ENCODE data around the gene PPL. TPM values are rescaled to one million over a fixed set of nuclear protein-coding genes. Genes with fewer than 3 reads are reported as not detected.

Gene PPL
- total and polyA plus RNA-seq, 7 experiments from 2014 or later = 0.15 to 0.47 TPM; not detected in 5

GRCh38 chr16:4886151-4886550, 50.8 kb downstream of the PPL start:
- CTCF ChIA-PET = no interaction called here

DNA sequence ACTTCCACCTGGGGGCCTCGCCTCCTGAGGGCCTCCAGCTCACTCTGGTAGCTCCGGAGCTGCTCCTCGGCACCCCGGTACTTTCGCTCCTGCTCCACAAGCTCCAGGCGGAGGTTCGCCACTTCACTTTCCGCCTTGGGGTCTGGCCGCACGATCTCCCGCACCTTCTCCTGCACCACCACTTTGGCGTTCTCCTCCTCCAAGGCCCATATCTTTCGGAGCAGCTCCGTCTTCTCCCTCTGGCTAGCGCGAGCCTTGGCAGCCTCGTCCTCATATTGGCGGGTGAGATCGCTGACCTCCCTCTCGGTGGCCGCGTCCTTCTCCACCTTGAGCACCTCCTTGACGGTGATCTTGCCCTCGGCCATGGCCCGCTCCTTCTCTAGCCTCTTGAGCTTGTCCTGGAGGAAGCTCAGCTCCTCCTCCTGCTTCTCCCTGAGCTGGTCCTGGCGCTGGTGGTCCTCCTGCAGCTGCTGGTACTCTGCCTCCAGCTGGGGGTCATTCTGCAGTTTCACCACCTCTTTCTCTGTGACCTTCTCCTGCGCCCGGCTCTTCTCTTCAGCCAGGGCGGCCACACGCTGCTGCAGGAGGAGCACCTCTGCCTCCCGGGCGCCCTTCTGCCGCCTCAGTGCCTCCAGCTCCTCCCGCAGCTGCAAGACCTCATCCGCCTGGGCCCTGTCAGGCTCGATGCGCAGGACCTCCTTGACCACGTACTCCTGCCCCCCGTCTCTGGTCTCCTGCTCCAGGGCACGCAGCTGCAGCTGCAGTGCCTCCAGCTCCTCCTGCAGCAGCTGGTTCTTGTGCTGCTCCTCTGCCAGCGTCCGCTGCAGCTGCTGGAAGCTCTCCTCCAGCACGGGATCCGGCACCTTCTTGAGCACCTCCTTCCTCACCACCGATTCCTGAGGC, 51.7 kb downstream of the PPL start:
- H3K4me3 Mint-ChIP-seq = no peak overlapping the region
- ATAC-seq (no peak), DNase-seq (no peak)
- H3K27me3 Mint-ChIP-seq = no peaks in the 10 kb centered on the region
- Histone ChIP-seq H3K36me3 (ENCODE audit: control insufficient read depth in 2 of 3, insufficient read depth in 3 of 3, low read length in 3 of 3) (peaks cover 0 to 62% (median 4%) of the 10 kb centered on the region in 3 experiments), H3K27ac (ENCODE audit: low read depth, low read length) (no peak overlapping the region), H3K4me1 (ENCODE audit: control insufficient read depth in 2 of 2, insufficient read depth in 2 of 2, low read length in 2 of 2) (no peaks in the 10 kb centered on the region), H3K9me3 (ENCODE audit: control insufficient read depth in 2 of 3, low read length in 3 of 3) (no peaks in the 10 kb centered on the region), H3K27me3 (ENCODE audit: control insufficient read depth in 2 of 2, insufficient read depth in 2 of 2, low read length in 2 of 2) (no peaks in the 10 kb centered on the region), H3K4me3 (ENCODE audit: low read length) (no peak overlapping the region)
- CTCF ChIA-PET = no interaction called here
- peaks cover 0 to 1% (median 0%) of the 10 kb centered on the region in 11 donors for H3K9me3 Mint-ChIP-seq
- peaks cover 0 to 11% (median 0%) of the 10 kb centered on the region in 7 donors for H3K4me1 Mint-ChIP-seq
- POLR2A ChIA-PET = no interaction called here
- H3K36me3 Mint-ChIP-seq = peaks cover 20 to 46% (median 29%) of the 10 kb centered on the region in 5 donors
- peak overlapping the region in 1 of 9 donors; percentile 33 for H3K27ac Mint-ChIP-seq
- intact Hi-C loops (cut with micrococcal nuclease) = no loop called here

More at GRCh38 chr16:4886151-4886550, 50.8 kb downstream of the PPL start:
- H3K4me1 Mint-ChIP-seq = peaks cover 0 to 11% (median 0%) of the 10 kb centered on the region in 7 donors
- Histone ChIP-seq H3K27ac (ENCODE audit: low read depth, low read length) (no peak overlapping the region), H3K36me3 (ENCODE audit: control insufficient read depth in 2 of 3, insufficient read depth in 3 of 3, low read length in 3 of 3) (peaks cover 0 to 54% (median 2%) of the 10 kb centered on the region in 3 experiments), H3K27me3 (ENCODE audit: control insufficient read depth in 2 of 2, insufficient read depth in 2 of 2, low read length in 2 of 2) (no peaks in the 10 kb centered on the region), H3K9me3 (ENCODE audit: control insufficient read depth in 2 of 3, low read length in 3 of 3) (no peaks in the 10 kb centered on the region), H3K4me1 (ENCODE audit: control insufficient read depth in 2 of 2, insufficient read depth in 2 of 2, low read length in 2 of 2) (no peaks in the 10 kb centered on the region), H3K4me3 (ENCODE audit: low read length) (no peak overlapping the region)
- H3K9me3 Mint-ChIP-seq = peaks cover 0 to 1% (median 0%) of the 10 kb centered on the region in 11 donors
- H3K27me3 Mint-ChIP-seq = no peaks in the 10 kb centered on the region
- intact Hi-C loops (cut with micrococcal nuclease) = no loop called here
- ATAC-seq (no peak), DNase-seq (no peak)
- H3K36me3 Mint-ChIP-seq = peaks cover 19 to 38% (median 29%) of the 10 kb centered on the region in 5 donors
- no peak overlapping the region for H3K4me3 Mint-ChIP-seq
- POLR2A ChIA-PET = no interaction called here
- peak overlapping the region in 1 of 9 donors; percentile 16 for H3K27ac Mint-ChIP-seq

GRCh38 chr16:4884209-4884608, 52.7 kb downstream of the PPL start:
- H3K4me3 ChIP-seq (ENCODE audit: low read length) = no peak overlapping the region
- H3K27ac Mint-ChIP-seq = peak overlapping the region in 1 of 9 donors; percentile 34
- no peaks in the 10 kb centered on the region for H3K4me1 ChIP-seq (ENCODE audit: control insufficient read depth in 2 of 2, insufficient read depth in 2 of 2, low read length in 2 of 2)
- ATAC-seq (no peak), DNase-seq (no peak)
- no peak overlapping the region for H3K27ac ChIP-seq (ENCODE audit: low read depth, low read length)
- CTCF ChIA-PET = no interaction called here
- POLR2A ChIA-PET = interaction anchor here (1.3 kb wide), 1 partner anchor 268 kb away, joined by 3 read pairs; no protein-coding TSS in a partner anchor
- H3K4me1 Mint-ChIP-seq = peaks cover 0 to 11% (median 0%) of the 10 kb centered on the region in 7 donors
- peaks cover 0 to 1% (median 0%) of the 10 kb centered on the region in 11 donors for H3K9me3 Mint-ChIP-seq
- no peaks in the 10 kb centered on the region for H3K9me3 ChIP-seq (ENCODE audit: control insufficient read depth in 2 of 3, low read length in 3 of 3)
- no peaks in the 10 kb centered on the region for H3K27me3 Mint-ChIP-seq
- no peaks in the 10 kb centered on the region for H3K27me3 ChIP-seq (ENCODE audit: control insufficient read depth in 2 of 2, insufficient read depth in 2 of 2, low read length in 2 of 2)
- intact Hi-C loops (cut with micrococcal nuclease) = no loop called here
- peaks cover 20 to 46% (median 29%) of the 10 kb centered on the region in 5 donors for H3K36me3 Mint-ChIP-seq
- H3K36me3 ChIP-seq (ENCODE audit: control insufficient read depth in 2 of 3, insufficient read depth in 3 of 3, low read length in 3 of 3) = peaks cover 0 to 72% (median 9%) of the 10 kb centered on the region in 3 experiments
- no peak overlapping the region for H3K4me3 Mint-ChIP-seq

DNA sequence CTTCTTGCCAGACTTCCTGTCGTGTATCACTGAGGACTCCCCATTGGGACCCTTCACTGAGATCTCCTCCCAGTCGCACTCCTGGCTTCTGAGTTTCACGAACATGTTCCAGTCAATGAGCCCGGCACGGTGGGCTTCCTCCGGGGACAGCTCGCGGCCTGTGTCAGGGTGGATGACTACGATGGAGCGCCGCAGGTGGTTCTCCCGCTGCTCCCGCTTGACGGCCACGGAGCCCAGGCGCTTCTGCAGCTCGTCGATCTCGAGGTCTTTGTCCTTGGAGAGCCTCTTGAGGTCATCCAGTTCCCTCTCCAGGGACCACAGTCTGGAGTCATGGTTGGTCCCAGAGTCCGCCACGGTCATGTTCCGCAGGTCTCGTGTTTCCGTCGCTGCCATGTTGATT, 53.4 kb downstream of the PPL start:
- CTCF ChIA-PET = no interaction called here
- H3K27ac ChIP-seq (ENCODE audit: low read depth, low read length) = no peak overlapping the region
- DNase-seq (no peak), ATAC-seq (no peak)
- H3K4me3 ChIP-seq (ENCODE audit: low read length) = no peak overlapping the region
- peaks cover under 1 to 79% (median 9%) of the 10 kb centered on the region in 3 experiments for H3K36me3 ChIP-seq (ENCODE audit: control insufficient read depth in 2 of 3, insufficient read depth in 3 of 3, low read length in 3 of 3)
- Mint-ChIP-seq H3K27ac (no peak overlapping the region), H3K36me3 (peaks cover 20 to 49% (median 34%) of the 10 kb centered on the region in 5 donors), H3K4me3 (no peak overlapping the region), H3K9me3 (peaks cover 0 to 1% (median 0%) of the 10 kb centered on the region in 11 donors), H3K4me1 (peaks cover 0 to 11% (median 0%) of the 10 kb centered on the region in 7 donors), H3K27me3 (no peaks in the 10 kb centered on the region)
- POLR2A ChIA-PET = interaction anchor here (1.3 kb wide), 1 partner anchor 267 kb away, joined by 3 read pairs; no protein-coding TSS in a partner anchor
- H3K27me3 ChIP-seq (ENCODE audit: control insufficient read depth in 2 of 2, insufficient read depth in 2 of 2, low read length in 2 of 2) = no peaks in the 10 kb centered on the region
- no peaks in the 10 kb centered on the region for H3K4me1 ChIP-seq (ENCODE audit: control insufficient read depth in 2 of 2, insufficient read depth in 2 of 2, low read length in 2 of 2)
- H3K9me3 ChIP-seq (ENCODE audit: control insufficient read depth in 2 of 3, low read length in 3 of 3) = no peaks in the 10 kb centered on the region
- intact Hi-C loops (cut with micrococcal nuclease) = no loop called here

DNA sequence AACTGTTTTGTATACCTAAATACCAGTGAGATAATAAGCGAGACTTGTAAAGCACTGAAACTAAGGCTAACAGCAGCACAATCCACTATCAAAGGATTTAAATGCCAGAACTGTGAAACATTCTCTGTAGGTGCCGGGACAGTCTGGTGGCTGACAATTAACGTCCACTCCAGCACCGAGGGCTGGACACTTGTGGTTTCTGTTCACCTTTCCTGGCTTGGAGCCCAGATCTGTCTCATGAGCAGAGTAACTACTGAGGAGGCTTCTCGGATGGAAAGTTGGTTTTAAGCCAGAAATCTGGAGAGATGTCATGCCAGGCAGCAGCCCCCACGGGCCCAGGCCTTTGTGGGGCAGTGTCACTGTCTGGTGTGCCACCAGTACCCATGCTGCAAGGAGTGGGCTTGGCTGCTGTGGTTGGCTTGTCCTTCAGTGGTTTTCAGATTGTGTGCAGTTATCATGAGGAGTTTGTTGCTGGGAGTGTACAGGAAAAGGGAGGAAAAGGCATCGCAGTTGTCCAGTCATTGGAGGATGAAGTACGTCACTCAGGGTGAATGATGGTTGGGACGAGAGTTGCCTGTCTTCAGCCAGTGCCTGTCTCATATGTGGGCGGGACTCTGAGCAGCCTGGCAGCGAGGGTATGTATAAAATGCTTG, 54.2 kb downstream of the PPL start:
- Histone ChIP-seq H3K36me3 (ENCODE audit: control insufficient read depth in 2 of 3, insufficient read depth in 3 of 3, low read length in 3 of 3) (peaks cover 8 to 87% (median 9%) of the 10 kb centered on the region in 3 experiments), H3K4me1 (ENCODE audit: control insufficient read depth in 2 of 2, insufficient read depth in 2 of 2, low read length in 2 of 2) (no peaks in the 10 kb centered on the region), H3K4me3 (ENCODE audit: low read length) (no peak overlapping the region), H3K27me3 (ENCODE audit: control insufficient read depth in 2 of 2, insufficient read depth in 2 of 2, low read length in 2 of 2) (no peaks in the 10 kb centered on the region), H3K9me3 (ENCODE audit: control insufficient read depth in 2 of 3, low read length in 3 of 3) (no peaks in the 10 kb centered on the region), H3K27ac (ENCODE audit: low read depth, low read length) (no peak overlapping the region)
- intact Hi-C loops (cut with micrococcal nuclease) = no loop called here
- CTCF ChIA-PET = no interaction called here
- Mint-ChIP-seq H3K27ac (peak overlapping the region in 1 of 9 donors; percentile 29), H3K4me1 (peaks cover 0 to 11% (median 0%) of the 10 kb centered on the region in 7 donors), H3K4me3 (no peak overlapping the region), H3K36me3 (peaks cover 23 to 49% (median 34%) of the 10 kb centered on the region in 5 donors), H3K27me3 (no peaks in the 10 kb centered on the region), H3K9me3 (peaks cover 0 to 1% (median 0%) of the 10 kb centered on the region in 11 donors)
- DNase-seq (no peak), ATAC-seq (no peak)
- POLR2A ChIA-PET = interaction anchor here (1.3 kb wide), 1 partner anchor 267 kb away, joined by 3 read pairs; no protein-coding TSS in a partner anchor

DNA sequence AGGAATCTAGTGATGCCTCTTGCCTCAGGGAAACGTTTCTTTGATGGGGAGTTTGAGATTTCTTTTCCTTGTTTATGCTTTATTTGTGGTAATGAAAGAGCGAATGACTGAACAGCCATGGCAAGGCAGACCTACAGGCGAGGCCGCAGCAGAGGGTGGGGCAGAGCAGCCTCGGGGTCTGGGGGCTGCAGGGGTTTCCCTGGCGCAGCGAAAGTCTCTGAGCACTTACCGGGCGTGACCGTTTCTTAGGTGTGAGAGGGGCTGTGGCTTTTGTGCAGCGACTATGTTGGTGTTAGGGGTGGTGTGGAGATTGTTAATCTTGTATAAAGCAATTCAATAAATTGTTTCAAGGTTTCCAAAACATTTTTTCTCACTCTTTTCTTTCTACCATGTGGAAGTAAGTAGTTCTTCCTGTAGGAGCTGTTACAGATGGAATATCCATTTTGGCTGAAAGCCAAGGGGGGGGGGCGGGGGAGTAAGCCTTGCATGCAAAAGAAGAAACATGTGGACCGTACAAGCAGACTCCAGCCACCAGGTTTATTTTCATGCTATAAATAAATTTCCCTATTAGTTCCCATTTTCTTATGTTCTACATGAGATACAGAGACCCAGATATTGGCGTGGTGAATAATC, 54.8 kb downstream of the PPL start:
- peaks cover 23 to 53% (median 34%) of the 10 kb centered on the region in 5 donors for H3K36me3 Mint-ChIP-seq
- H3K27ac Mint-ChIP-seq = no peak overlapping the region
- no peaks in the 10 kb centered on the region for H3K27me3 Mint-ChIP-seq
- H3K9me3 ChIP-seq (ENCODE audit: control insufficient read depth in 2 of 3, low read length in 3 of 3) = no peaks in the 10 kb centered on the region
- no peaks in the 10 kb centered on the region for H3K4me1 ChIP-seq (ENCODE audit: control insufficient read depth in 2 of 2, insufficient read depth in 2 of 2, low read length in 2 of 2)
- H3K4me3 ChIP-seq (ENCODE audit: low read length) = no peak overlapping the region
- DNase-seq = no peak
- intact Hi-C loops (cut with micrococcal nuclease) = no loop called here
- ChIA-PET POLR2A (no interaction called here), CTCF (no interaction called here)
- peaks cover 0 to 1% (median 0%) of the 10 kb centered on the region in 11 donors for H3K9me3 Mint-ChIP-seq
- peaks cover 0 to 11% (median 0%) of the 10 kb centered on the region in 7 donors for H3K4me1 Mint-ChIP-seq
- ATAC-seq = no peak
- no peak overlapping the region for H3K27ac ChIP-seq (ENCODE audit: low read depth, low read length)
- H3K27me3 ChIP-seq (ENCODE audit: control insufficient read depth in 2 of 2, insufficient read depth in 2 of 2, low read length in 2 of 2) = no peaks in the 10 kb centered on the region
- peaks cover 8 to 93% (median 9%) of the 10 kb centered on the region in 3 experiments for H3K36me3 ChIP-seq (ENCODE audit: control insufficient read depth in 2 of 3, insufficient read depth in 3 of 3, low read length in 3 of 3)
- no peak overlapping the region for H3K4me3 Mint-ChIP-seq
